ENCODE data around the gene GMPPA. TPM values are rescaled to one million over a fixed set of nuclear protein-coding genes. Genes with fewer than 3 reads are reported as not detected.

The GMPPA gene
- total RNA-seq, 1 experiment from 2014 or later, result 32.0 TPM

DNA sequence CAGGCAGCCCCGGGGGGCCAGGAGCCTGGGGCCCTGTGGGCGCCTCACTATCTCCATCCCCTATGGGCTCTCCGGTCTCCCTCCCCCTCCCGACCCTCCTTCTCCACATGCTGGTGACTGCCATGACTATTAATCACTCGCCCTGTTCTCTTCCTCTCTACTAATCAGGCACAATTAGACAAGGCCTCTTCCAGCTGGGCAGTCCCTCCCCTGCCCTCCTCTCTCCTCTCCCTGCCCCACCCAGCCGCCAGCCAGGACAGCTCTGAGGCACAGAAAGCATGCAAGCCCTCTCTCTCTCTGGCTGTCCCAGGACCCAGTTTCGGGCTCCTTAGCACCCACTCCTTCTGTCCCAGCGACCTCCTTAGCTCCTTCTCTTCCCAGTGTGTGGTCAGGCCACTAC is 21.4 kb downstream of the GMPPA start:
- no peak for TF ChIP-seq CTCF (conservative IDR thresholded peaks at IDR 0.05)
- no peak overlapping the region for H2BK120ac ChIP-seq (ENCODE audit: low read depth, low read length, poor library complexity, severe bottlenecking)
- H2AFZ ChIP-seq (ENCODE audit: low read length), result no peak overlapping the region
- H3K18ac ChIP-seq (ENCODE audit: insufficient read length, low read depth, low read length), result no peak overlapping the region
- no peak overlapping the region for H4K91ac ChIP-seq (ENCODE audit: insufficient read length, low read depth, low read length)
- no peaks in the 10 kb centered on the region; a peak in 1 of 7 replicates for H3K36me3 Mint-ChIP-seq (ENCODE audit: insufficient read depth in 1 of 3, low read depth in 3 of 3)
- H2BK15ac ChIP-seq (ENCODE audit: low read depth, low read length), result no peak overlapping the region
- H3K27ac ChIP-seq (ENCODE audit: insufficient read length, low read depth, low read length), result no peak overlapping the region
- peaks cover under 1% of the 10 kb centered on the region for H4K20me1 ChIP-seq (ENCODE audit: control insufficient read depth, insufficient read depth, insufficient read length)
- no CpG with 5 or more reads among the region's 8 CpGs for WGBS (ENCODE audit: extremely low coverage, insufficient read length, low lambda C conversion rate)
- no peak overlapping the region for H4K5ac ChIP-seq (ENCODE audit: insufficient read length, low read depth, low read length)
- H3K79me2 ChIP-seq (ENCODE audit: insufficient read depth, low read length), result no peaks in the 10 kb centered on the region
- no peak overlapping the region for H3K23ac ChIP-seq (ENCODE audit: insufficient read length, low read depth, low read length)
- H3K23me2 ChIP-seq (ENCODE audit: insufficient read length, low read depth, low read length, poor library complexity, severe bottlenecking), result peaks cover 4% of the 10 kb centered on the region
- H3K56ac ChIP-seq (ENCODE audit: insufficient read length, low read depth, low read length), result no peak overlapping the region
- DNase-seq, result no peak
- no peak overlapping the region for H3K4ac ChIP-seq (ENCODE audit: low read depth, low read length)
- no peak overlapping the region for H3K4me2 ChIP-seq (ENCODE audit: insufficient read depth, insufficient read length, low read length)
- no peaks in the 10 kb centered on the region for H3K79me1 ChIP-seq (ENCODE audit: insufficient read depth, low read depth, low read length, poor library complexity, severe bottlenecking)
- no peak overlapping the region for H2AK5ac ChIP-seq (ENCODE audit: insufficient read length, low read length)
- H3K27me3 ChIP-seq (ENCODE audit: insufficient read depth, low read length), result peaks cover 8% of the 10 kb centered on the region; the same call in 1 of the 2 replicates
- no peak overlapping the region for H3K4me3 Mint-ChIP-seq
- no peak overlapping the region for H2BK20ac ChIP-seq (ENCODE audit: low read depth, low read length, poor library complexity, severe bottlenecking)
- H3T11ph ChIP-seq (ENCODE audit: low read length), result no peak overlapping the region
- H3K27me3 Mint-ChIP-seq (ENCODE audit: low read depth), result peaks cover 49% of the 10 kb centered on the region
- H3K9me3 ChIP-seq (ENCODE audit: control insufficient read depth, low read depth, low read length), result no peaks in the 10 kb centered on the region
- peaks cover 6% of the 10 kb centered on the region; the same call in 1 of the 2 replicates for H3K4me1 ChIP-seq (ENCODE audit: insufficient read depth, low read length)
- H3K27ac Mint-ChIP-seq, result no peak overlapping the region
- H3K14ac ChIP-seq (ENCODE audit: insufficient read depth, low read length), result no peak overlapping the region; the same call in 1 of the 2 replicates
- no peak overlapping the region for H2BK5ac ChIP-seq (ENCODE audit: insufficient read length, low read length)
- no peaks in the 10 kb centered on the region; a peak in 1 of 5 replicates for H3K9me3 Mint-ChIP-seq
- H2BK12ac ChIP-seq (ENCODE audit: insufficient read length, low read depth, low read length), result no peak overlapping the region
- no peak overlapping the region for H3K9ac ChIP-seq (ENCODE audit: extremely low read depth, insufficient read length, low read length)
- peaks cover 38 to 57% of the 10 kb centered on the region in 2 experiments for H3K4me1 Mint-ChIP-seq
- no peak overlapping the region for H4K8ac ChIP-seq (replicated peaks; ENCODE audit: insufficient read length, low read depth, low read length)
